ENCODE measurements around the gene SGSM1. TPM values are rescaled to one million over a fixed set of nuclear protein-coding genes. Genes with fewer than 3 reads are reported as not detected.
"Not testable (repeated sequence)": the region's sequence is repeated elsewhere in the genome, so short reads cannot be mapped to it uniquely, and the experiment has no call there.

The SGSM1 gene
- total and polyA plus RNA-seq, 4 donors = 0.57 to 4.5 (median 2.7) TPM

DNA sequence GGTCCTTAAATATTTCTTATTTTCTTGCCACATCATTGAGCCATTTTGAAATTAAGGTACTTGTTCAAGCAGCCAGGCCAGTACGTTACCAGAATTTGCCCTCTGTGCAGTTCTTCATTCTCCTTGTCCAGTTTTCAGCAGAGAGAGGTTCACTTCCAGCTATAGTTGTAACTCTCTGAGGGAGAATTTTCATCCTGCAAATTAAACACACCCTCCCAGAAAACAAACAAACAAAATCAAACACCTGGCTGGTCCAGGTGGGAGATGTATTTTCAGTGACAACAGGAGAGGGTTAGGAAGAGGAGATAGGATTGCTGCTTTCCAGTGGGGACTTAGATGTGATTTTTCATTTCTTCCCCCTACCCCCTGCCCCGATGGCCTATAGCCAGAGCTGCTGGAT lies 95.4 kb downstream of the SGSM1 start:
- Histone ChIP-seq H3K27ac (ENCODE audit: low read depth in 1 of 2, low read length in 1 of 2) (no peak overlapping the region), H3K4me1 (ENCODE audit: control insufficient read depth in 5 of 5, insufficient read depth in 5 of 5, low read length in 5 of 5) (no peaks in the 10 kb centered on the region), H3K9ac (ENCODE audit: insufficient read depth in 1 of 2, low read length in 2 of 2) (no peak overlapping the region), H3K27me3 (ENCODE audit: control insufficient read depth in 3 of 3, insufficient read depth in 3 of 3, low read length in 2 of 3) (no peaks in the 10 kb centered on the region), H3K36me3 (ENCODE audit: control insufficient read depth in 4 of 4, insufficient read depth in 4 of 4, low read length in 4 of 4) (peaks cover 0 to 10% (median 3%) of the 10 kb centered on the region in 4 donors), H3K4me3 (no peak overlapping the region), H3K9me3 (ENCODE audit: control insufficient read depth in 4 of 4, insufficient read depth in 3 of 4, low read length in 3 of 4) (peaks cover 0 to 6% (median 2%) of the 10 kb centered on the region in 4 donors)
- WGBS, 2 donors = 90% methylated on average over 2 of the region's 2 CpGs
- no peak for TF ChIP-seq CTCF (IDR thresholded peaks at IDR 0.05; ENCODE audit: control extremely low read depth, extremely low read depth)
- no peak for DNase-seq
- no peak for ATAC-seq (ENCODE audit: insufficient read depth, low FRiP score)

GRCh38 chr22:24905909-24906308 lies 99.9 kb downstream of the SGSM1 start:
- DNase-seq (no peak), ATAC-seq (ENCODE audit: insufficient read depth, low FRiP score) (no peak)
- H3K36me3 ChIP-seq (ENCODE audit: control insufficient read depth in 4 of 4, insufficient read depth in 4 of 4, low read length in 4 of 4) = peaks cover 0 to 8% (median 3%) of the 10 kb centered on the region in 4 donors
- H3K9me3 ChIP-seq (ENCODE audit: control insufficient read depth in 4 of 4, insufficient read depth in 3 of 4, low read length in 3 of 4) = peaks cover 0 to 6% (median 2%) of the 10 kb centered on the region in 4 donors
- no peak for TF ChIP-seq CTCF (IDR thresholded peaks at IDR 0.05; ENCODE audit: control extremely low read depth, extremely low read depth)
- no peaks in the 10 kb centered on the region for H3K4me1 ChIP-seq (ENCODE audit: control insufficient read depth in 5 of 5, insufficient read depth in 5 of 5, low read length in 5 of 5)
- H3K27ac ChIP-seq (ENCODE audit: low read depth in 1 of 2, low read length in 1 of 2) = no peak overlapping the region
- no peak overlapping the region for H3K4me3 ChIP-seq
- H3K27me3 ChIP-seq (ENCODE audit: control insufficient read depth in 3 of 3, insufficient read depth in 3 of 3, low read length in 2 of 3) = no peaks in the 10 kb centered on the region
- WGBS, 2 donors = 94 to 100% methylated on average over 1 of the region's 1 CpG
- H3K9ac ChIP-seq (ENCODE audit: insufficient read depth in 1 of 2, low read length in 2 of 2) = no peak overlapping the region

GRCh38 chr22:24907101-24907500 lies 101.1 kb downstream of the SGSM1 start:
- not testable (repeated sequence) for H3K9ac ChIP-seq (ENCODE audit: insufficient read depth in 1 of 2, low read length in 2 of 2); H3K4me3 ChIP-seq; H3K27me3 ChIP-seq (ENCODE audit: control insufficient read depth in 3 of 3, insufficient read depth in 3 of 3, low read length in 2 of 3); ATAC-seq (ENCODE audit: insufficient read depth, low FRiP score); H3K27ac ChIP-seq (ENCODE audit: low read depth in 1 of 2, low read length in 1 of 2); H3K36me3 ChIP-seq (ENCODE audit: control insufficient read depth in 4 of 4, insufficient read depth in 4 of 4, low read length in 4 of 4); H3K4me1 ChIP-seq (ENCODE audit: control insufficient read depth in 5 of 5, insufficient read depth in 5 of 5, low read length in 5 of 5); DNase-seq; H3K9me3 ChIP-seq (ENCODE audit: control insufficient read depth in 4 of 4, insufficient read depth in 3 of 4, low read length in 3 of 4)
- 98 to 99% methylated on average over 3 of the region's 3 CpGs for WGBS, 2 donors

DNA sequence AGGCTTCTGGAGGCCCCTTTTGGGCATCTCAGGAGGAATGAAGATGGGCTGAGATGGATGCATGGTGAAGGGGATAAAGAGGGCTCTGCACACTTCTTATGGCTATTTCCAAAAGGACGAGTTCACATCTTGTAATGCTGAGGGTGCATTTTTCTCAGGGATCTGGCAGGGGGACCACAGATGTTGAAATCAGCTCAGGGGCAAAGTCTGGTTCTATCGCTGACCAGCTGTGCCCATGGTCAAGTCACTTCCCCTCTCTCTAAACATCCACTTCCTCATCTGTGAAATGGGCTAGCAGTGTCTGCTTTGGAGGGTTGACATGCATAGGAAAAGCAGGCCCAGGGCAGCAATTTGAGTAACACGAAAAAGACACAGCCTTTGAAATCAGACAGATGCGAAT lies 114.0 kb downstream of the SGSM1 start:
- Histone ChIP-seq H3K27me3 (ENCODE audit: control insufficient read depth in 3 of 3, insufficient read depth in 3 of 3, low read length in 2 of 3) (no peaks in the 10 kb centered on the region), H3K4me3 (no peak overlapping the region), H3K27ac (ENCODE audit: low read depth in 1 of 2, low read length in 1 of 2) (no peak overlapping the region), H3K4me1 (ENCODE audit: control insufficient read depth in 5 of 5, insufficient read depth in 5 of 5, low read length in 5 of 5) (no peaks in the 10 kb centered on the region), H3K9me3 (ENCODE audit: control insufficient read depth in 4 of 4, insufficient read depth in 3 of 4, low read length in 3 of 4) (no peaks in the 10 kb centered on the region), H3K9ac (ENCODE audit: insufficient read depth in 1 of 2, low read length in 2 of 2) (no peak overlapping the region), H3K36me3 (ENCODE audit: control insufficient read depth in 4 of 4, insufficient read depth in 4 of 4, low read length in 4 of 4) (peaks cover 0 to 6% (median 3%) of the 10 kb centered on the region in 4 donors)
- ATAC-seq (ENCODE audit: insufficient read depth, low FRiP score) (no peak), DNase-seq (no peak)
- 82 to 88% methylated on average over 4 of the region's 4 CpGs for WGBS, 2 donors
- no peak for TF ChIP-seq CTCF (IDR thresholded peaks at IDR 0.05; ENCODE audit: control extremely low read depth, extremely low read depth)

All from lung (tissue), 12 donors.